NT2/D1 (cell line): ENCODE measurements around the gene EFR3B.

Source experiments
- SUZ12 ChIP-seq: IDR thresholded peaks from 2 replicates; pipeline ENCODE4 v1.6.1; 2011; ENCODE audit not compliant: insufficient read length, insufficient read depth; ENCODE audit errors: extremely low read depth
- YY1 ChIP-seq: IDR thresholded peaks from 2 replicates; pipeline ENCODE4 v1.6.1; 2011; ENCODE audit not compliant: insufficient read length, insufficient read depth
- ZNF274 ChIP-seq: IDR thresholded peaks from 2 replicates; pipeline ENCODE4 v1.6.1; 2011; ENCODE audit warnings: mild to moderate bottlenecking, low read depth, low read length

GRCh38 chr2:25032094-25032493, 9.8 kb upstream of the EFR3B start:
- TF ChIP-seq ZNF274: no peak
- no peak for TF ChIP-seq YY1
- no peak for TF ChIP-seq SUZ12
